ENCODE measurements around the gene IQSEC3.
"Not testable (repeated sequence)": the region's sequence is repeated elsewhere in the genome, so short reads cannot be mapped to it uniquely, and the experiment has no call there.

- not testable (repeated sequence) for TF ChIP-seq TAF1 (IDR thresholded peaks at IDR 0.05; ENCODE audit: borderline replicate concordance, low read depth, low read length); POLR2A (IDR thresholded peaks at IDR 0.05; ENCODE audit: low read depth, low read length); POLR2AphosphoS5 (IDR thresholded peaks at IDR 0.05; ENCODE audit: low read depth, low read length)
Observed at GRCh38 chr12:75541-75940, 9.0 kb downstream of the IQSEC3 start.
